GM18951 (cell line): ENCODE data around the gene PRKCE.

Experiments
- POLR2A ChIP-seq: IDR thresholded peaks from 4 replicates; pipeline ENCODE4 v1.6.1; 2011; ENCODE audit warnings: mild to moderate bottlenecking; ENCODE audit not compliant: insufficient read length, insufficient read depth; ENCODE audit errors: extremely low read depth
- in situ Hi-C: fragments of 300-500 bp; cut with MboI; formaldehyde crosslinking; loops from one replicate; pipeline ENCODE4 v1.12.0; 2022; ENCODE audit warnings: low sequenced_read_pairs, mixed read lengths, inconsistent platforms; ENCODE audit not compliant: unreplicated experiment

Gene PRKCE

GRCh38 chr2:45938649-45939511 is 287.4 kb downstream of the PRKCE start:
- in situ Hi-C loops = loop anchor here (10.0 kb wide), 1 partner anchor 294 kb away; no protein-coding TSS in a partner anchor
- TF ChIP-seq POLR2A = no peak

- in situ Hi-C loops = no loop called here
- no peak for TF ChIP-seq POLR2A
These were observed 290.2 kb downstream of the PRKCE start for GRCh38 chr2:45941531-45942236.

DNA sequence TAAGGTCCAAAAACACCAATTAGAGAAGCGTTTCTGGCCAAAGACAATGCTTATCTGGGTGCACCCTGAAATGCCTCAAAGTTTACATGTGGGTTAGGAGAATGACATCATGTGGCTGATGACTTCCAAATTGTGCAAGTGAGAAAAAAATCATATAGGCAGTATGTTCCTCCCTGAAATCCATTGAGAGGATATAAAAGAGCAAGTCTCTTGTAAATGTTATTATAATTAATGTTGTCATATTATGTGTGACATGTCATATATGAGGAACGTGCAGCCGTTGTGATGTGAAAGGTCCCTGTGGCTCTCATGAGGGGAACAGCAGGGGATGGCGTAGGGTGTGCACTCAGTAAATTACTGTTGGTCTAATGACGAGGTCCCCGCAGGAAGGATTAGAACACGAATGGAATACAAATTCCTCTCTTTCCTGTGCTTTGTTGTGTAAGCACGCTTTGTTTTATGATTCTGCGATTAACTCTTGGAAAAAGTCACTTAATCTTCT is 290.8 kb downstream of the PRKCE start:
- TF ChIP-seq POLR2A = no peak
- in situ Hi-C loops = no loop called here

DNA sequence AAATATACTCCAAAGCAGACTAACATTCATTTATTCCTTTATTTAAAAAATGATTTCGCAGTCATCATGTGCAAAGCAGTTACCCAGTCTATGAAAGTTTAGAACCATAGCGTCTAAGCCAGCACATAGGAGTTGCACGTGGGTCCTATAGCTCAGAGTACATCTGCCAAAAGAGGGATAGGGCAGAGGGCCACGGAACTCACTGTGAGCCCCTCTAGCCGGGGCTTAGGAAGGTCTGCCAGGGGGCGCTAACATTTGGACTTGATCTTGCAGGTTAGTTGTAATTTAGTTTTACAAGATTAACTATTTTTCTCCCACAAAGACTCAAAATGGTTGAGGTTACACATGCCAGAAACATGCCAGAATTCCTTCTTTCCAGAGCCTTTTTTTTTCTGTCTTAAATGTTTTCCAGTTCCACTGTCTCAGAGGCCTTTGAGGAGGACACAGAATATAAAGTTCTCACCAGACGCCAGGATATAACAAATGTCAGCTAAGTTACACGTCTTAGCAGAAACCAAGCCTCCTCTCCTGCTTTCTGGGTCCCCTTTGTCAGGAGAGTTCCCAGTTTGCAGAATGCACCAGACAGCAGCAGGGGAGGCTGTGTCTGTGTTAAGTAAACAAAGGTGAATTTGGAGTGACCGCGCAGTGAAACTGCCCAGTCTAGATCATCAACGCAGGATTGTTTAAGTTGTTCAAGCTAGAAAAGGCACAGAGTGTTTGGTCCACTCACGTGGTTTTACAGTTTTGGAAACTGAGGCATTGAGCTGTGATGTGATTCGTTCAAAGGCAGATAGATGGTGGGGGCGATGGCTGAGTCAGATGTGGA is 292.0 kb downstream of the PRKCE start:
- in situ Hi-C loops = no loop called here
- TF ChIP-seq POLR2A = no peak

DNA sequence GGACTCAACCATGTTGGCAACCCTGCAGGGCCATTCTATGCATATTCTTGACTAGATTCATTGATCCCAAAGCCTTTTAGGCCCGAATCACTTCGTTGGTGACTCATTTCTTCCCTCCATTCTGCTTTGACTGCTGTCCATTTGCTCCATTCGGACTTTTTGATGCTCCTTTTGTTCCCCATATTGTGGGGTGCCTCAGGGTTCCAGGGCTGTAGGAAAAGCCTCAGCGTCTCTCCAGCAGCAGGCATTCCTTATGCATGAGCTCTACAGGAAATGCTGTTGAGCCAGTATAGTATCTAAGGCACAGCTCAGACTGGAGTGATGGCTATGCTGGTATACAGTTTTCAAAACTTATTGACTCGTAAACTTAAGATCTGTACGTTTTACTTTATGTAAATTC is 292.6 kb downstream of the PRKCE start:
- in situ Hi-C loops = no loop called here
- TF ChIP-seq POLR2A = no peak

DNA sequence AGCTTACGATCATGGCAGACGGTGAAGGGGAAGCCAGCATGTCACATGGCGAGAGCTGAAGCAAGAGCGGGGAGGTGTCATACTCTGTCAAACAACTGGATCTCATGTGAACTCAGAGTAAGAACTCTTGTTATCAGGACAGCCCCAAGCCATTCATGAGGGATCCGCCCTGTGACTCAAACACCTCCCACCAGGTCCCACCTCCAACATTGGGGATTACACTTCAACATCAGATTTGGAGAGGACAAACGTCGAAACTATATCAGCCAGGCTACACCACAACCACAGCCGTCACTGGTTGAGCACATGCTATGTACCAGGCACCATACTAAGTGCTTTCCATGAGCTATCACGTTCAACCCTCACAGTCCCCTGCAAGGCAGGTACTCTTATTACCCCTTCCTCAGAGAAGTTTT is 293.8 kb downstream of the PRKCE start:
- no peak for TF ChIP-seq POLR2A

GRCh38 chr2:45946023-45946422 is 294.5 kb downstream of the PRKCE start:
- no peak for TF ChIP-seq POLR2A

More for the DNA sequence above, 293.8 kb downstream of the PRKCE start:
- in situ Hi-C loops = no loop called here

GRCh38 chr2:45950606-45951005 is 299.1 kb downstream of the PRKCE start:
- no peak for TF ChIP-seq POLR2A
- in situ Hi-C loops = no loop called here

More at GRCh38 chr2:45946023-45946422, 294.5 kb downstream of the PRKCE start:
- in situ Hi-C loops = no loop called here

- no peak for TF ChIP-seq POLR2A
- in situ Hi-C loops = no loop called here
These were observed 299.7 kb downstream of the PRKCE start for GRCh38 chr2:45951025-45951727.

- TF ChIP-seq POLR2A = no peak
- in situ Hi-C loops = no loop called here
These were observed 301.1 kb downstream of the PRKCE start for GRCh38 chr2:45952591-45952990.

DNA sequence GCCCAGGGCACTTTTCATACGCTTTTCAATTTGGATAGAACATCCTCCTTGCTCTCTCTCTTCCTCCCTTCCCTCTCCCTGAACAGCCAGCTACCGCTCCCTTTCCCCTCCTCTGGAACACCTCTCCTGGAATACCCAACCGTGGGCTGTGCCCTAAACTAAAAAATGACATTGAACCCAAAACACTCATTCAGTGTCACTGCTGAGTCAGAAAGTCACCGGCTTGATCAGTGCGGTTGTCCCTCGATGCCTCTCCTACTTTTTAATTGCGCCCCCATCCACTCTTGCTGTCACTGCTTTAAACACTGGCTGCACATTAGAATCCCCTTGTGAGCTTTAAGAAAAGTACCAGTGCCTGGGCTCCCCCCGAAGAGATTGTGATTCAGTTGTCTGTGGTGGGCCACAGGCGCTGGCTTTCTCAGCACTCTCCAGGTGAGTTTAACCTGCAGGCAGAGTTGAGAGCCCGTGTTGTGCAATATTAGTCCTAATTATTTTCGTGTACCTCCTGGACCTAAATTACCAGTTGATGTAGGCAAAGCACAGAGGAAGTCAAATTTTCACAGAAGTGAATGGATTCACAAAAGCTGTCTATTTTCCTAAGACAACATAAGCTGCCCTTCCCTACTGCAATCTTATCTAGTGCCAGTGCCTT is 302.0 kb downstream of the PRKCE start:
- in situ Hi-C loops = no loop called here
- no peak for TF ChIP-seq POLR2A
